Left lung (tissue), 10 donors: ENCODE data around the gene BEX2. TPM values are rescaled to one million over a fixed set of nuclear protein-coding genes. Genes with fewer than 3 reads are reported as not detected.
A peak's percentile ranks its signal among the peaks of the same experiment; 100 is the strongest.
"Not testable (repeated sequence)": the region's sequence is repeated elsewhere in the genome, so short reads cannot be mapped to it uniquely, and the experiment has no call there.

Source experiments
- ATAC-seq: fragments of 200-7000 bp; cut with Tn5 transposase; one replicate; pipeline ENCODE4 v1.9.1; 2020; ENCODE audit warnings: moderate library complexity
- DNase-seq, 4 donors: peaks; one replicate each; pipeline ENCODE4 v3.0.0-alpha.2; 2013 to 2020
- H3K27ac ChIP-seq, 2 donors: fragments of 200-600 bp; sonication (generic) in 1 of 2; one replicate each; pipeline versions ENCODE4 v1.5.0 to v1.8.0; 2020 to 2021
- H3K27me3 ChIP-seq, 2 donors: fragments of 200-600 bp; sonication (generic) in 1 of 2; one replicate each; pipeline versions ENCODE4 v1.5.0 to v1.8.0; 2020 to 2021
- H3K36me3 ChIP-seq, 2 donors: fragments of 200-600 bp; sonication (generic) in 1 of 2; one replicate each; pipeline versions ENCODE4 v1.5.0 to v1.8.0; 2020 to 2021
- H3K4me1 ChIP-seq, 2 donors: fragments of 200-600 bp; one replicate each; pipeline ENCODE4 v1.8.0; 2021
- H3K4me3 ChIP-seq, 2 donors: fragments of 200-600 bp; sonication (generic) in 1 of 2; one replicate each; pipeline versions ENCODE4 v1.5.0 to v1.8.0; 2020 to 2021; ENCODE audit warnings: mild to moderate bottlenecking in 1 of 2
- H3K9me3 ChIP-seq, 2 donors: fragments of 200-600 bp; sonication (generic) in 1 of 2; one replicate each; pipeline versions ENCODE4 v1.5.0 to v1.8.0; 2020 to 2021
- CTCF ChIP-seq, 2 donors: fragments of 200-600 bp; sonication (generic) in 1 of 2; IDR thresholded peaks; one replicate each; pipeline versions ENCODE4 v1.5.0 to v1.8.0; 2021; ENCODE audit warnings: antibody characterized with exemption in 2 of 2
- intact Hi-C, 2 donors: fragments of 100-400 bp; cut with DNase I; formaldehyde crosslinking; loops; one replicate each; pipeline versions ENCODE4 v1.11.2 to v1.14.2; 2022
- polyA plus RNA-seq, 6 donors: library from polyadenylated mRNA; unstranded; fragments of 120-200 nt; gene quantifications; one replicate each; pipeline ENCODE4 v1.2.1, GENCODE V29; 2013; ENCODE audit not compliant: insufficient read length in 6 of 6
- total RNA-seq, 2 donors: library from RNA; stranded (reverse); fragmentation: NEBNext Ultra II Directional; extraction: Animal tissue kit (Norgen Biotek cat#: 25700); gene quantifications; one replicate each; pipeline ENCODE4 v1.2.1, GENCODE V29; 2021
- donor health status: DM: no; HTN: yes; CAD: no.
- donor health status: DM: no; HTN: no; CAD: no.

BEX2 gene
- total and polyA plus RNA-seq, 8 donors, result 9.7 to 38.4 (median 22.4) TPM

GRCh38 chrX:103338663-103339062 is 27.9 kb upstream of the BEX2 start:
- Histone ChIP-seq H3K4me1 (no peaks in the 10 kb centered on the region), H3K27me3 (peaks cover 0 to 4% of the 10 kb centered on the region in 2 donors), H3K9me3 (no peaks in the 10 kb centered on the region), H3K4me3 (no peak overlapping the region), H3K27ac (no peak overlapping the region), H3K36me3 (no peaks in the 10 kb centered on the region)
- ATAC-seq (no peak), DNase-seq (no peak)
- intact Hi-C loops, result no loop called here
- no peak for TF ChIP-seq CTCF (IDR thresholded peaks at IDR 0.05)

DNA sequence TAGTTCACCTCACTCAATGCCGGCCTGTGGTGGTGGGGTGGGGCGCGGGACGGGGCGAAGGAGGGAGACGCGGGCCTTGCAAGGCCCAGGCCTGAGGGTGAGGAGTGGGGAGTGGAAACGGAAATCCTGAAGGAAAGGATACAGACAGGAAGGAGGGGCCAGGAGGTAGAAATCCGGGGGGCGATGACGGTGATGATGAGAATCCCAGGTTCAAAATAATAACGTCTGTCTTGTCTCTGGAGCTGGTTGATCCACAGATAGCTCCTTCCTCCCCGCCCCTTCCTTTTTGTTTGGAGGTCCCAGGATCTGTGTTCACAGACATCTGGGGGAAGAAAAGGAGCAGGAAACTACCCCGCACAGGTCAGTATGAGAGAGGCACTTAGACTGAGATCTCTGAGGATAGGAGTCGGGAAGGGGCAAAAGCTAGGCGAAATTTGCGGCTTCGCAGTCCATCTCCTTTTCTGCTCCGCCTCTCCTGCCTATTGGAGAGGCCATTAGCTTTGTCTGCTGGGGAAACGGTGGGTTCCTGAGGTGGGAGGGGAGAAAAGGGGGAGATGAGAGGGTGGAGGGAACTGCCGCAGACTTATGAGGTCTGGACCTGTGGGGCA is 20.0 kb upstream of the BEX2 start:
- DNase-seq (peak in 1 of 4 donors; percentile 23), ATAC-seq (no peak)
- Histone ChIP-seq H3K36me3 (no peaks in the 10 kb centered on the region), H3K4me1 (no peaks in the 10 kb centered on the region), H3K4me3 (peak overlapping the region in 1 of 2 donors; percentile 0), H3K27me3 (peaks cover 8 to 12% of the 10 kb centered on the region in 2 donors), H3K27ac (no peak overlapping the region), H3K9me3 (no peaks in the 10 kb centered on the region)
- no peak for TF ChIP-seq CTCF (IDR thresholded peaks at IDR 0.05)
- intact Hi-C loops, result no loop called here

DNA sequence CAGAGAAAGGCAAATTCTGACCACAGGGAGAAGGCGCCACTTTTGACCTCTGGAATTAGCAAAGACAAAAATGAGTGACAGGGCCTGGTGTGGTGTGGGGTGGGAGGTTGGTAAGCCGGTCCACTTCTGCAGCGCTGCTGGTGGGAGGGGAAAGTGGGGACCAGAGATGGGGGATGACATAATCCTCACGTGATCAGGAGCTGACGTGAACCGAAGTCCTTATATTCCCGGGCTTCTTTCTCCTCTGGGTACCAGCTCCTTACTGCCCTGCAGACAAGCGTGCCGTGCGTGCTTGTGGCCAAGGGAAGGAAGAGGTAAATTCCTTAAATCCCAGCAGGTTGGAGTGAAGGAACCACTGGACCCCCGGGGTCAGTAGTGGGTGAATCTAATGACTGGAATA is 19.2 kb upstream of the BEX2 start, which contains the start of gene TCEAL7:
Gene TCEAL7, plus strand, starts transcription at position 249 of the 400 bp plus-strand sequence. CDS start 1,165 bp downstream, outside the sequence.
- intact Hi-C loops, result no loop called here
- H3K27ac ChIP-seq, result no peak within 1 kb of the TSS
- no peaks in the 10 kb centered on the region for H3K36me3 ChIP-seq
- TF ChIP-seq CTCF (IDR thresholded peaks at IDR 0.05), result no peak
- DNase-seq (peak in 2 of 4 donors; percentile 35 to 62), ATAC-seq (peak; percentile 44)
- H3K4me1 ChIP-seq, result no peaks in the 10 kb centered on the region
- no peaks in the 10 kb centered on the region for H3K9me3 ChIP-seq
- H3K4me3 ChIP-seq, result peak within 1 kb of the TSS in 1 of 2 donors; percentile 0
- peaks cover 8 to 12% of the 10 kb centered on the region in 2 donors for H3K27me3 ChIP-seq

DNA sequence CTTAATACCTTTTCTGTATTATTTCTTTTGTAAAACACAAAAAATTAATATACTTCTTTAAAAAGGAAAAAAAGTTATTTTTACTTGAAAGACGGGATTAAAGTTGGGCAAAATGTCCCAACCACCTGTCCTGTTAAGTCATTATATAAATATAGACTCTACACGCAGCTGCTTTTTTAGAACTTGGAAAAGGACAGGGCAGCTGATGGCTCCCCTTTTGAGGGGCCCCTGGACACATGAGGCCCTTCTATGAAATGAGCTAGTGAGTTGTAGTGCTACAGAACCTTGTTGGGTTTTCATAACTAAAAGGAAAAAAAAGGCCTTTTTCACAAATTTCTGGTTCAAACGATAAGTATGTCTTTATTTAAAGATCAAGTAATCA is 600 bp upstream of the BEX2 start:
- no peaks in the 10 kb centered on the region for H3K9me3 ChIP-seq
- DNase-seq (no peak), ATAC-seq (no peak)
- no peaks in the 10 kb centered on the region for H3K4me1 ChIP-seq
- TF ChIP-seq CTCF (IDR thresholded peaks at IDR 0.05), result no peak
- H3K27ac ChIP-seq, result no peak overlapping the region
- no peak overlapping the region for H3K4me3 ChIP-seq
- peaks cover 15 to 18% of the 10 kb centered on the region in 2 donors for H3K27me3 ChIP-seq
- no peaks in the 10 kb centered on the region for H3K36me3 ChIP-seq
- intact Hi-C loops, result no loop called here

DNA sequence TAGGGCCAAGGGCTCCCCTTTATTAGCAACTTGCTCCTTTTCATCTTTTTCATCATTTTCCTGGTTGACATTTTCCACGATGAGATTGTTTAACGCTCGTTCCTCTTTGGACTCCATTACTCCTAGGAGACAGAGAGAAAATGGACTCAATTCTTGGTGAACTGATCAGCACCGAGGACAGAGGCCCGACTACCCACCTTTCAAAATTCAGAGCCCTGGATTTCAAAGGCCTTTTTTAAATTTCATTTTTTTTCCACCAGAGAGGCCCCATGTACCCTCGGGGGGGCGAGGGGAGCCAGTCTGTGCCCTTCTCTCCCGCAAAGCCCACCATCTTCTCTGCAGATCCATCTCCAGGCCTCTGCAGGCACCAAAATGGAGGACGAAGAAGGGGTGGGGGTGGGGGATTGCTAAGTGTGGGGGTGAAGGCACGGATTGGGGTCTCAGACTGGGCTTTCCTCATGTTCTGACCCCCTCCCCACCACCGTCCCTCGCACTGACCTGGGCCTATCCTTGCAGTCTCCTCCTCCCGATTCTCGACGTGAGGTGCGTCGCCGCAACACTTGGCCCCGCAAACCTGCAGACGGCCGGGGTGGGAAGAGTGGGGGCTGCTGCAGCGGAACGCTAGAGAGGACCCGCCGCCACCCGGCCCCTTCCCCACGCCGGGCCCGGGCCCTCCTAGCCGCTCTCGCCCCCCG is 783 bp downstream of the BEX2 start:
- no peaks in the 10 kb centered on the region for H3K4me1 ChIP-seq
- no peak overlapping the region for H3K27ac ChIP-seq

DNA sequence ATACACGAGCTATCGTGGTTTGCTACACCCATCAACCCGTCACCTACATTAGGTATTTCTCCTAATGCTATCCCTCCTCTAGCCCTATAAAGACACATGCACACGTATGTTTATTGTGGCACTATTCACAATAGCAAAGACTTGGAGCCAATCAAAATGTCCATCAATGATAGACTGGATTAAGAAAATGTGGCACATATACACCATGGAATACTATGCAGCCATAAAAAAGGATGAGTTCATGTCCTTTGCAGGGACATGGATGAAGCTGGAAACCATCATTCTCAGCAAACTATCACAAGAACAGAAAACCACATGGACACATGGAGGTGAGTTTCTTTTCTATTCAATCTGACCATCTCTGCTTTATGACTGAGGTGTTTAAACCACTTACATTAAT is 5.1 kb downstream of the BEX2 start:
- H3K36me3 ChIP-seq, intact Hi-C loops, H3K4me1 ChIP-seq, H3K4me3 ChIP-seq, ATAC-seq, DNase-seq, H3K9me3 ChIP-seq, H3K27ac ChIP-seq: not testable (repeated sequence)
- peaks cover 11 to 14% of the 10 kb centered on the region in 2 donors for H3K27me3 ChIP-seq

More for the DNA sequence above, 783 bp downstream of the BEX2 start:
- H3K27me3 ChIP-seq, result peaks cover 18 to 20% of the 10 kb centered on the region in 2 donors
- no peaks in the 10 kb centered on the region for H3K9me3 ChIP-seq
- no peak for DNase-seq
- intact Hi-C loops, result no loop called here
- H3K4me3 ChIP-seq, result peak overlapping the region; percentile 27 to 43
- no peak for TF ChIP-seq CTCF (IDR thresholded peaks at IDR 0.05)
- ATAC-seq, result peak; percentile 40
- no peaks in the 10 kb centered on the region for H3K36me3 ChIP-seq
